RWPE2 (cell line): ENCODE measurements around the gene SPNS3.

Experiments
- ATAC-seq: fragments of 200-7000 bp; cut with Tn5 transposase; 3 replicates; pipeline ENCODE4 v1.9.1; 2021; ENCODE audit warnings: low read depth
- DNase-seq: peaks from one replicate; pipeline ENCODE4 v3.0.0-alpha.2; 2020; ENCODE audit warnings: low spot score
- H3K27ac ChIP-seq: fragments of 450-650 bp; 2 replicates; pipeline ENCODE4 v1.5.1; 2017; ENCODE audit warnings: mild to moderate bottlenecking; ENCODE audit not compliant: poor library complexity, severe bottlenecking
- H3K27me3 ChIP-seq: fragments of 250-450 bp; sonication (Bioruptor Pico); 2 replicates; pipeline ENCODE4 v1.5.1; 2021; ENCODE audit warnings: mild to moderate bottlenecking, moderate library complexity; ENCODE audit not compliant: insufficient read depth, poor library complexity, severe bottlenecking
- H3K36me3 ChIP-seq: fragments of 250-450 bp; sonication (Bioruptor Pico); 2 replicates; pipeline ENCODE4 v1.5.1; 2020; ENCODE audit warnings: low read depth, mild to moderate bottlenecking, moderate library complexity
- H3K4me1 ChIP-seq: fragments of 250-450 bp; sonication (Bioruptor Pico); 2 replicates; pipeline ENCODE4 v1.5.1; 2021; ENCODE audit warnings: mild to moderate bottlenecking, moderate library complexity; ENCODE audit not compliant: insufficient read depth, poor library complexity, severe bottlenecking
- H3K4me3 ChIP-seq: fragments of 250-450 bp; sonication (Bioruptor Pico); 2 replicates; pipeline ENCODE4 v1.5.1; 2021; ENCODE audit warnings: mild to moderate bottlenecking, moderate library complexity; ENCODE audit not compliant: severe bottlenecking
- H3K9me3 ChIP-seq: fragments of 250-450 bp; sonication (Bioruptor Pico); 2 replicates; pipeline ENCODE4 v1.5.1; 2021; ENCODE audit warnings: mild to moderate bottlenecking, moderate library complexity; ENCODE audit not compliant: severe bottlenecking
- TF ChIP-seq, protein P1 (sequence below): fragments of 450-650 bp; IDR thresholded peaks from one replicate; pipeline ENCODE4 v1.5.1; 2017; ENCODE audit warnings: mild to moderate bottlenecking, moderate library complexity; ENCODE audit not compliant: poor library complexity, severe bottlenecking

The SPNS3 gene

GRCh38 chr17:4518901-4519300, 85.2 kb downstream of the SPNS3 start:
- Histone ChIP-seq H3K4me3 (no peak overlapping the region), H3K9me3 (no peaks in the 10 kb centered on the region), H3K27ac (no peak overlapping the region), H3K36me3 (no peaks in the 10 kb centered on the region), H3K4me1 (peaks cover 13% of the 10 kb centered on the region), H3K27me3 (no peaks in the 10 kb centered on the region)
- TF ChIP-seq, protein P1, sequence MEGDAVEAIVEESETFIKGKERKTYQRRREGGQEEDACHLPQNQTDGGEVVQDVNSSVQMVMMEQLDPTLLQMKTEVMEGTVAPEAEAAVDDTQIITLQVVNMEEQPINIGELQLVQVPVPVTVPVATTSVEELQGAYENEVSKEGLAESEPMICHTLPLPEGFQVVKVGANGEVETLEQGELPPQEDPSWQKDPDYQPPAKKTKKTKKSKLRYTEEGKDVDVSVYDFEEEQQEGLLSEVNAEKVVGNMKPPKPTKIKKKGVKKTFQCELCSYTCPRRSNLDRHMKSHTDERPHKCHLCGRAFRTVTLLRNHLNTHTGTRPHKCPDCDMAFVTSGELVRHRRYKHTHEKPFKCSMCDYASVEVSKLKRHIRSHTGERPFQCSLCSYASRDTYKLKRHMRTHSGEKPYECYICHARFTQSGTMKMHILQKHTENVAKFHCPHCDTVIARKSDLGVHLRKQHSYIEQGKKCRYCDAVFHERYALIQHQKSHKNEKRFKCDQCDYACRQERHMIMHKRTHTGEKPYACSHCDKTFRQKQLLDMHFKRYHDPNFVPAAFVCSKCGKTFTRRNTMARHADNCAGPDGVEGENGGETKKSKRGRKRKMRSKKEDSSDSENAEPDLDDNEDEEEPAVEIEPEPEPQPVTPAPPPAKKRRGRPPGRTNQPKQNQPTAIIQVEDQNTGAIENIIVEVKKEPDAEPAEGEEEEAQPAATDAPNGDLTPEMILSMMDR: no peak
- DNase-seq (no peak), ATAC-seq (no peak)

GRCh38 chr17:4519361-4519788, 85.6 kb downstream of the SPNS3 start:
- TF ChIP-seq, protein P1: no peak
- Histone ChIP-seq H3K4me3 (no peak overlapping the region), H3K4me1 (peaks cover 13% of the 10 kb centered on the region), H3K9me3 (no peaks in the 10 kb centered on the region), H3K27me3 (no peaks in the 10 kb centered on the region), H3K27ac (no peak overlapping the region), H3K36me3 (no peaks in the 10 kb centered on the region)
- no peak for DNase-seq
- no peak for ATAC-seq

DNA sequence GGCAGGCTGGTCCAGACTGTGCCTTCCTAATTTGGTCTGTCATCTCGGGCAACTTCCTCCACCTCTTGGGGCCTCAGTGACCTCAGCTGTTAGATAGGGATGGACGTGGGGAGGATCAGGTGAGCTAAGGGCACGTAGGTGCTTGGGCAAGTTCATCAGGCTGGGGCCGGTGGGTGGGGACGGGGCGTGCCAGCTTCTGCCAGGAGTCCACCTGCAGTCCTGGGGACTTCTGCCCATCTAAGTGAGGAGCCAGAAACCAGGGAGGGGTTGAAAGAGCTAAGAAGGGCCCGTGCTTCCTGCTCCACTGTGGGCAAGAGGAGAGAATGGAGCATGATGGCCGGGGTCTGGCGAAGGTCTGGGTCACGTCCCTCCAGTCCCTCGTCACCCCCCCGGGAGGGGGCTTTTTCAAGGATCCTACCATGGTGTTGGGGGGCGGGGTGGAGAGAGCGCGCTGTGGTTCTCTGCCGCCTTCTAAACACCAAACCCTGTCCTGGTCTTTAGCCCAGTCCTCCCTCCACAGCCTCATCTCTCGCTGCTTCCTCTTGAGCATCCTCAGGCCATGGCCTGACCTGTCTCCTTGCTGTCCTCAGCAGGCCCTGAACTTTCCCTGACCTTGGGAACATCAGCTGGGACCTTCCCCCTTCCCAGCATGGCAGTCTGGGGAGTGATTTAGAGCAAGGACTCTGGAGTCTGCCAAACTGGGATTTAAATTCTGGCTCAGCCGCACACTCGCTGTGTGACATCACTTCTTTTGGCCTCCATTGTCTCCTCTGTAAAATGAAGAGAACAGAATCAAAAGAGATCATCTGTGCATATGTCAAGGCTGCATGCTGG, 86.5 kb downstream of the SPNS3 start:
- no peaks in the 10 kb centered on the region for H3K36me3 ChIP-seq
- peak overlapping the region; percentile 29 for H3K27ac ChIP-seq
- no peaks in the 10 kb centered on the region for H3K9me3 ChIP-seq
- ATAC-seq: no peak
- no peak for DNase-seq
- H3K4me1 ChIP-seq: peaks cover 13% of the 10 kb centered on the region
- TF ChIP-seq, protein P1: no peak
- H3K4me3 ChIP-seq: no peak overlapping the region
- no peaks in the 10 kb centered on the region for H3K27me3 ChIP-seq

GRCh38 chr17:4520894-4521600, 87.3 kb downstream of the SPNS3 start:
- no peaks in the 10 kb centered on the region for H3K27me3 ChIP-seq
- peak; percentile 88 for ATAC-seq
- TF ChIP-seq, protein P1: no peak
- H3K9me3 ChIP-seq: no peaks in the 10 kb centered on the region
- H3K27ac ChIP-seq: peak overlapping the region; percentile 29
- no peaks in the 10 kb centered on the region for H3K36me3 ChIP-seq
- H3K4me1 ChIP-seq: peaks cover 13% of the 10 kb centered on the region
- no peak for DNase-seq
- H3K4me3 ChIP-seq: no peak overlapping the region
